BLaER1 treated with 17β-estradiol and CSF1 and Interleukin-3, amounts not matched to agents 10 nM and 100 nM (cell line): Measurements from ENCODE around the gene PDS5B.
A peak's percentile ranks its signal among the peaks of the same experiment; 100 is the strongest.

Experiments
- H3K27ac ChIP-seq, 11 experiments: shearing (Covaris generic); formaldehyde crosslinking; 2 replicates each; pipeline ENCODE4 v1.8.1; 2022
- H3K27me3 ChIP-seq, 11 experiments: shearing (Covaris generic); formaldehyde crosslinking; 2 replicates each; pipeline ENCODE4 v1.8.1; 2022
- H3K36me3 ChIP-seq, 11 experiments: shearing (Covaris generic); formaldehyde crosslinking; 2 replicates each; pipeline ENCODE4 v1.8.1; 2022
- H3K4me1 ChIP-seq, 10 experiments: shearing (Covaris generic); formaldehyde crosslinking; 2 replicates each; pipeline ENCODE4 v1.8.1; 2022
- H3K4me2 ChIP-seq, 11 experiments: shearing (Covaris generic); formaldehyde crosslinking; 2 replicates each; pipeline ENCODE4 v1.8.1; 2022
- H3K4me3 ChIP-seq, 10 experiments: shearing (Covaris generic); formaldehyde crosslinking; 2 replicates each; pipeline ENCODE4 v1.8.1; 2022
- H3K9ac ChIP-seq, 11 experiments: shearing (Covaris generic); formaldehyde crosslinking; 2 replicates each; pipeline ENCODE4 v1.8.1; 2022
- H3K9me3 ChIP-seq, 11 experiments: shearing (Covaris generic); formaldehyde crosslinking; replicated peaks in 1 of 11; 2 replicates each; pipeline ENCODE4 v1.8.1; 2022
- H4K20me1 ChIP-seq, 11 experiments: shearing (Covaris generic); formaldehyde crosslinking; 2 replicates each; pipeline ENCODE4 v1.8.1; 2022
- Cebpa-rat ChIP-seq, 11 experiments: shearing (Covaris generic); IDR thresholded peaks; 2 replicates each; pipeline ENCODE4 v1.8.1; 2022

The PDS5B gene

DNA sequence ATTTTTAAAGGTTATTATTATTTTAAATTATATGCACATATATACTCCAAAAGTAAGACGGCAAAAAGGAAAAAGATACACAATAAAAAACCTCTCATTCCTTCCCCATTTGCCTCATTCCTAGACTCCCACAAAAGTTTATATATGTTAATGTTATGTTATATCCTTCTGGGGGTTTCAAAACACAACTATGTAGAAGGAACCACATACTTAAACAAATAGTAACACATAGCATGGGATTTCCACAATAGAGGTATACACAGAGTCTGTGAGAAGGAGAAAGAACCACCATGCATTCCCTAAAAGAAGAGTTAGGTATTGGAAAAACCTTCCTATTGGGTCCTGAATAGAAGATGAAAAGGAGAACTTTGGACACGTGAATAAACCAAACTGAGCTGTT lies 9.1 kb downstream of the PDS5B start:
- no peak for TF ChIP-seq Cebpa-rat (IDR thresholded peaks at IDR 0.05)
- Histone ChIP-seq H3K4me3 (no peak overlapping the region), H3K27ac (no peak overlapping the region), H3K4me2 (no peak overlapping the region), H3K36me3 (peaks cover 0 to 79% (median 51%) of the 10 kb centered on the region in 11 experiments; a peak in 19 of 22 replicates), H3K9me3 (peaks cover 22 to 85% (median 74%) of the 10 kb centered on the region in 11 experiments), H3K9ac (no peak overlapping the region), H3K4me1 (peaks cover 4 to 9% (median 5%) of the 10 kb centered on the region in 10 experiments), H4K20me1 (peaks cover 19 to 78% (median 60%) of the 10 kb centered on the region in 11 experiments; a peak in 20 of 22 replicates), H3K27me3 (no peaks in the 10 kb centered on the region)

GRCh38 chr13:32600890-32601289 lies 14.6 kb downstream of the PDS5B start:
- peaks cover 0 to 56% (median 31%) of the 10 kb centered on the region in 11 experiments; a peak in 15 of 22 replicates for H3K36me3 ChIP-seq
- peak overlapping the region in 1 of 11 experiments; percentile 15; a peak in 1 of 22 replicates for H3K9ac ChIP-seq
- H3K27ac ChIP-seq: no peak overlapping the region; a peak in 1 of 22 replicates
- H4K20me1 ChIP-seq: peaks cover 0 to 36% (median 26%) of the 10 kb centered on the region in 11 experiments; a peak in 16 of 22 replicates
- H3K4me2 ChIP-seq: peak overlapping the region in 2 of 11 experiments; percentile 3 to 30; a peak in 1 of 22 replicates
- peaks cover 32 to 93% (median 83%) of the 10 kb centered on the region in 11 experiments for H3K9me3 ChIP-seq
- no peak for TF ChIP-seq Cebpa-rat (IDR thresholded peaks at IDR 0.05)
- peaks cover 0 to 22% (median 0%) of the 10 kb centered on the region in 10 experiments; a peak in 4 of 20 replicates for H3K4me1 ChIP-seq
- H3K27me3 ChIP-seq: no peaks in the 10 kb centered on the region
- no peak overlapping the region for H3K4me3 ChIP-seq

DNA sequence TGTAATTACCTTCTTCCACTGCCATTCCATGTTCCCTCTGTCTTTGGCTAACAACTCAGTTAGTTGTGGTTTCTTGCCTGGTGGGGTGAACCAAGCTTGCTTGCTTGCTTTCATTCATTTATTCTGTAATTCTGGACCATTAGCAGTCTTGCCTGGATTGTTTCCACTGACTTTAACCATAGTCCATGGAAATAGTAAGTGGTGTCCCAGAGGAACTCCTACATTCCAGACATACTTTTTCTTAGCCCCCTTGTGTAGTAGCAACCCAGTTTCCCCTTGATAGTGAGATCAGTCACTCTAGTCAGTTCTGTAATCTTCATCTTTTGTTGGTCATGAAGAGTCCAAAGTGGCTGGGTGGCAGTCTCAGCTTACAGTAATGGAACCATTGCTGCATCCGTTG lies 23.2 kb downstream of the PDS5B start:
- no peak overlapping the region for H3K4me3 ChIP-seq
- H3K4me1 ChIP-seq: no peaks in the 10 kb centered on the region
- no peak for TF ChIP-seq Cebpa-rat (IDR thresholded peaks at IDR 0.05)
- H3K27ac ChIP-seq: no peak overlapping the region
- H3K9me3 ChIP-seq: peaks cover 65 to 97% (median 92%) of the 10 kb centered on the region in 11 experiments
- H3K27me3 ChIP-seq: no peaks in the 10 kb centered on the region
- H4K20me1 ChIP-seq: peaks cover 0 to 66% (median 25%) of the 10 kb centered on the region in 11 experiments; a peak in 13 of 22 replicates
- no peak overlapping the region for H3K4me2 ChIP-seq
- H3K9ac ChIP-seq: no peak overlapping the region
- peaks cover 0 to 71% (median 54%) of the 10 kb centered on the region in 11 experiments; a peak in 21 of 22 replicates for H3K36me3 ChIP-seq

DNA sequence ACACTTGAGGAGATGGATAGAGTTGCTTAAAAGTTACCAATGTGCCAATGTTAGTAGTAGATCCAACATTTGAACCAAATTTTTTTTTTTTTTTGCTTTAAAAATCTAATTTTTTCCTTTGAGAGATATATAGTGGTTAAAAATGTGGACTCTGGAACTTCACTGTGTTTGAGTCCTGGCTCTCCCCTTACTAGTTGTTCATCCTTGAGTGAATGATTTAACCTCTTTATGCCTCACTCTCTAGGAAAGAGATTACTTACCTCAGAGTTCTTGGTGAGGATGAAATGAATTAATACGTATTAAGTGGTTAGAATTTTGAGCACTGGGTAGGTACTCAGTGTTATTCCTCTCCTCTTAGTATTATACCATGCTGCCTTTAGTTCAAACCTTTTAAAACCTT lies 24.3 kb downstream of the PDS5B start:
- Histone ChIP-seq H3K9me3 (peaks cover 68 to 100% (median 95%) of the 10 kb centered on the region in 11 experiments), H3K4me3 (no peak overlapping the region), H3K27me3 (no peaks in the 10 kb centered on the region), H3K4me1 (no peaks in the 10 kb centered on the region), H3K27ac (no peak overlapping the region), H3K9ac (no peak overlapping the region), H4K20me1 (peaks cover 0 to 71% (median 25%) of the 10 kb centered on the region in 11 experiments; a peak in 13 of 22 replicates), H3K4me2 (no peak overlapping the region), H3K36me3 (peaks cover 0 to 78% (median 62%) of the 10 kb centered on the region in 11 experiments; a peak in 21 of 22 replicates)
- no peak for TF ChIP-seq Cebpa-rat (IDR thresholded peaks at IDR 0.05)

DNA sequence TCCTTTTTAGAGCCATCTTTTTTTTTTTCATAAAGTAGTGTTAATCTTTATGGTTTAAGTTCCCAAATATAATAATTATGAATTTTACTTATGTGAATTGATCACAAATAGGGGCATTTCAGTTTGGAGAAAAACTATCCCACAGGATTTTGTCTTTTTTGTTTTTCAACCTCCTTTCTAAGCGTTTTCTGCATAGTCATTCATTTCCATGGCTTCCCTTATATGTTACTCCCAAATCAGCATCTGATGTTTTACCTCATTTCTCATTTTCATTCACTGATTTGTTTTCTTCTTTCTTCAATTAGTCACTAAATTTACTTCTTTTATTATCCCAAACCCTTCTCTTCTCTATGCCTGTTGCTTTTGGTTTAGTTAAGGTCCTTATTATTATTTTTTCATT lies 24.7 kb downstream of the PDS5B start:
- no peaks in the 10 kb centered on the region for H3K27me3 ChIP-seq
- no peak overlapping the region for H3K9ac ChIP-seq
- H3K27ac ChIP-seq: no peak overlapping the region
- no peaks in the 10 kb centered on the region for H3K4me1 ChIP-seq
- TF ChIP-seq Cebpa-rat (IDR thresholded peaks at IDR 0.05): no peak
- no peak overlapping the region for H3K4me2 ChIP-seq
- no peak overlapping the region for H3K4me3 ChIP-seq
- H4K20me1 ChIP-seq: peaks cover 0 to 71% (median 25%) of the 10 kb centered on the region in 11 experiments; a peak in 13 of 22 replicates
- H3K36me3 ChIP-seq: peaks cover 0 to 82% (median 62%) of the 10 kb centered on the region in 11 experiments; a peak in 21 of 22 replicates
- H3K9me3 ChIP-seq: peaks cover 70 to 100% (median 95%) of the 10 kb centered on the region in 11 experiments

GRCh38 chr13:32616883-32617511 lies 30.7 kb downstream of the PDS5B start:
- no peak overlapping the region; a peak in 1 of 20 replicates for H3K4me3 ChIP-seq
- H3K9me3 ChIP-seq: peaks cover 92 to 100% (median 100%) of the 10 kb centered on the region in 11 experiments
- peaks cover 0 to 67% (median 0%) of the 10 kb centered on the region in 11 experiments; a peak in 9 of 22 replicates for H4K20me1 ChIP-seq

GRCh38 chr13:32622827-32623226 lies 36.6 kb downstream of the PDS5B start:
- Histone ChIP-seq H3K27ac (no peak overlapping the region), H3K9ac (no peak overlapping the region), H3K4me1 (no peaks in the 10 kb centered on the region; a peak in 2 of 20 replicates), H3K4me2 (no peak overlapping the region), H3K27me3 (no peaks in the 10 kb centered on the region), H4K20me1 (peaks cover 5 to 81% (median 29%) of the 10 kb centered on the region in 11 experiments; a peak in 14 of 22 replicates), H3K36me3 (peaks cover 27 to 89% (median 60%) of the 10 kb centered on the region in 11 experiments; a peak in 21 of 22 replicates), H3K4me3 (peak overlapping the region in 1 of 10 experiments; percentile 34; a peak in 1 of 20 replicates), H3K9me3 (peaks cover 67 to 99% (median 89%) of the 10 kb centered on the region in 11 experiments)
- TF ChIP-seq Cebpa-rat (IDR thresholded peaks at IDR 0.05): no peak

More at GRCh38 chr13:32616883-32617511, 30.7 kb downstream of the PDS5B start:
- Histone ChIP-seq H3K27ac (no peak overlapping the region), H3K27me3 (no peaks in the 10 kb centered on the region), H3K4me1 (no peaks in the 10 kb centered on the region), H3K4me2 (no peak overlapping the region), H3K9ac (no peak overlapping the region), H3K36me3 (peaks cover 25 to 94% (median 75%) of the 10 kb centered on the region in 11 experiments; a peak in 21 of 22 replicates)
- TF ChIP-seq Cebpa-rat (IDR thresholded peaks at IDR 0.05): no peak

DNA sequence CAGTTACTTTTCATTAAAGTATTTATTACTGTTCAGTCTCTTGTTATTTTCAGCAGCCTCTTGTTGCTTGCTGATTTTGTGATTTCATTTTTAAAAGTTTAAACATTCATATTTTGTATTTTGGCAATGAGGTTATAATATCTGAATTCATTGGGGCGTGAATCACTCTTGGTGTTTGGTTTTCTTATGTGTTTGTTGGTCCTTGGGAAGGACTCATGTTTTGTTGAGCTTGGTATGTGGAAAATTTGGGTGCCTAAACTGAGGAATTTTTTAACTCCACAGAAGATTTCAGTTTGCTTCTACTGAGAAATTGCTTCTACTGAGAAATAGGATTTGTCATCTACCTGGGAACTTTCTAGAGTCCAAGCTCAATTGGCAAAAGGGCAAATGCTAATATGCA lies 38.2 kb downstream of the PDS5B start:
- no peak overlapping the region for H3K27ac ChIP-seq
- H4K20me1 ChIP-seq: peaks cover 5 to 82% (median 45%) of the 10 kb centered on the region in 11 experiments; a peak in 15 of 22 replicates
- H3K4me1 ChIP-seq: no peaks in the 10 kb centered on the region; a peak in 2 of 20 replicates
- TF ChIP-seq Cebpa-rat (IDR thresholded peaks at IDR 0.05): no peak
- H3K9me3 ChIP-seq: peaks cover 51 to 97% (median 89%) of the 10 kb centered on the region in 11 experiments
- no peaks in the 10 kb centered on the region for H3K27me3 ChIP-seq
- H3K36me3 ChIP-seq: peaks cover 16 to 89% (median 59%) of the 10 kb centered on the region in 11 experiments; a peak in 21 of 22 replicates
- no peak overlapping the region for H3K9ac ChIP-seq
- H3K4me2 ChIP-seq: no peak overlapping the region
- no peak overlapping the region for H3K4me3 ChIP-seq

DNA sequence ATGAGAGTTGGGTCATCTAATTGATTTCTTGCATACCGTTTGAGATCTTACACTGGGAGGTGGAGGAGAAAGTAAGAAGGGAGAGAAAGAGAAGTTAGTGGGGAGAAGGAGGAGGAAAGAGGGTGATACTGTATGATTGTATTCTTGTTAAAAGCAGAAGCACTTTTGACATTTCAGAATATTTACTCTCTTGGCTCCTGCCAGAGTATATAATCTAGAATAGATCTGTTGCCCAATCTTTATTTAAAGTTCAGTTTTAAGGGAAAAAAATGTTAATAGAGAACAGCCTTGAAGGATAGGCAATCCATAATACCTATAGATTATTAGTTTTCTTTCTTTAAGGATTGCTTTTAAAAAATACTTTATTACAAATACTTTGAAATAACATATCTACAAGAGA lies 41.5 kb downstream of the PDS5B start:
- peaks cover 5 to 95% (median 61%) of the 10 kb centered on the region in 11 experiments; a peak in 18 of 22 replicates for H4K20me1 ChIP-seq
- TF ChIP-seq Cebpa-rat (IDR thresholded peaks at IDR 0.05): no peak
- H3K9me3 ChIP-seq: peaks cover 18 to 78% (median 57%) of the 10 kb centered on the region in 11 experiments
- peaks cover 6 to 14% (median 11%) of the 10 kb centered on the region in 10 experiments for H3K4me1 ChIP-seq
- peaks cover 19 to 84% (median 57%) of the 10 kb centered on the region in 11 experiments for H3K36me3 ChIP-seq
- no peak overlapping the region for H3K4me3 ChIP-seq
- no peaks in the 10 kb centered on the region for H3K27me3 ChIP-seq
- H3K4me2 ChIP-seq: no peak overlapping the region
- H3K9ac ChIP-seq: no peak overlapping the region
- no peak overlapping the region for H3K27ac ChIP-seq
